Colonic mucosa (tissue), 4 donors: Measurements from ENCODE around the gene TLR5. TPM values are rescaled to one million over a fixed set of nuclear protein-coding genes. Genes with fewer than 3 reads are reported as not detected.

ENCODE experiments used
- DNase-seq: peaks from one replicate; pipeline ENCODE4 v3.0.0-alpha.2; 2020
- H3K27ac ChIP-seq: fragments of 200-600 bp; one replicate; pipeline ENCODE4 v1.8.0; 2021
- H3K27me3 ChIP-seq: fragments of 200-600 bp; one replicate; pipeline ENCODE4 v1.8.0; 2021
- H3K36me3 ChIP-seq: fragments of 200-600 bp; one replicate; pipeline ENCODE4 v1.8.0; 2021
- H3K4me1 ChIP-seq: fragments of 200-600 bp; one replicate; pipeline ENCODE4 v1.8.0; 2021; ENCODE audit warnings: mild to moderate bottlenecking
- H3K4me3 ChIP-seq: fragments of 200-600 bp; one replicate; pipeline ENCODE4 v1.8.0; 2021
- H3K9ac ChIP-seq, 2 donors: one replicate each; pipeline ENCODE4 v1.7.0; 2013; ENCODE audit warnings: control low read depth in 2 of 2, low read depth in 2 of 2, low read length in 2 of 2
- H3K9me3 ChIP-seq: fragments of 200-600 bp; one replicate; pipeline ENCODE4 v1.8.0; 2021
- CTCF ChIP-seq: fragments of 200-600 bp; IDR thresholded peaks from one replicate; pipeline ENCODE4 v1.8.0; 2022; ENCODE audit warnings: antibody characterized with exemption, mild to moderate bottlenecking
- intact Hi-C: fragments of 100-400 bp; cut with DNase I; formaldehyde crosslinking; loops from one replicate; pipeline ENCODE4 v1.14.1; 2022
- total RNA-seq, 2 donors: library from RNA; stranded (reverse); fragmentation: NEBNext Ultra II Directional in 1 of 2; extraction: Animal tissue kit (Norgen Biotek cat#: 25700) in 1 of 2; gene quantifications; one replicate each; pipeline ENCODE4 v1.2.1, GENCODE V29; 2021
- donor health status: healthy.
- donor health status: DM: no; HTN: no; CAD: no.
- donor health status: DM: no; HTN: no; CAD: no.

Gene TLR5
- total RNA-seq, 2 donors from 2014 or later, result 1.7 to 3.0 TPM

GRCh38 chr1:223156343-223156742 lies 13.3 kb upstream of the TLR5 start:
- H3K9ac ChIP-seq, result no peak overlapping the region
- TF ChIP-seq CTCF, result no peak
- no peak overlapping the region for H3K27ac ChIP-seq
- intact Hi-C loops, result no loop called here
- no peaks in the 10 kb centered on the region for H3K4me1 ChIP-seq
- no peak for DNase-seq
- H3K4me3 ChIP-seq, result no peak overlapping the region
- H3K27me3 ChIP-seq, result no peaks in the 10 kb centered on the region
- no peaks in the 10 kb centered on the region for H3K36me3 ChIP-seq
- no peaks in the 10 kb centered on the region for H3K9me3 ChIP-seq

- H3K27ac ChIP-seq, result no peak overlapping the region
- no peak for TF ChIP-seq CTCF
- DNase-seq, result no peak
- H3K4me1 ChIP-seq, result no peaks in the 10 kb centered on the region
- no peak overlapping the region for H3K9ac ChIP-seq
- no peaks in the 10 kb centered on the region for H3K27me3 ChIP-seq
- no peaks in the 10 kb centered on the region for H3K36me3 ChIP-seq
- intact Hi-C loops, result no loop called here
- H3K9me3 ChIP-seq, result no peaks in the 10 kb centered on the region
- H3K4me3 ChIP-seq, result no peak overlapping the region
These were observed 12.1 kb upstream of the TLR5 start for GRCh38 chr1:223155153-223155552.

- Histone ChIP-seq H3K9me3 (no peaks in the 10 kb centered on the region), H3K4me3 (no peak overlapping the region), H3K27me3 (no peaks in the 10 kb centered on the region), H3K9ac (no peak overlapping the region), H3K27ac (no peak overlapping the region), H3K36me3 (no peaks in the 10 kb centered on the region), H3K4me1 (no peaks in the 10 kb centered on the region)
- intact Hi-C loops, result no loop called here
- no peak for TF ChIP-seq CTCF
- DNase-seq, result no peak
These were observed 10.4 kb upstream of the TLR5 start for GRCh38 chr1:223153177-223154119.

GRCh38 chr1:223152399-223152798 lies 9.4 kb upstream of the TLR5 start:
- Histone ChIP-seq H3K9ac (no peak overlapping the region), H3K4me3 (no peak overlapping the region), H3K9me3 (no peaks in the 10 kb centered on the region), H3K27me3 (no peaks in the 10 kb centered on the region), H3K27ac (no peak overlapping the region), H3K4me1 (no peaks in the 10 kb centered on the region), H3K36me3 (no peaks in the 10 kb centered on the region)
- intact Hi-C loops, result no loop called here
- no peak for DNase-seq
- TF ChIP-seq CTCF, result no peak

GRCh38 chr1:223150443-223150842 lies 7.4 kb upstream of the TLR5 start:
- Histone ChIP-seq H3K36me3 (no peaks in the 10 kb centered on the region), H3K4me3 (no peak overlapping the region), H3K9ac (no peak overlapping the region), H3K27ac (no peak overlapping the region), H3K9me3 (no peaks in the 10 kb centered on the region), H3K27me3 (no peaks in the 10 kb centered on the region), H3K4me1 (no peaks in the 10 kb centered on the region)
- intact Hi-C loops, result no loop called here
- TF ChIP-seq CTCF, result no peak
- no peak for DNase-seq
